Fibroblast of the conjunctiva (primary cell): ENCODE results near the gene GMPR.

Experiments used
- DNase-seq: peaks from one replicate; pipeline ENCODE4 v3.0.0-alpha.2; 2010; ENCODE audit warnings: low read depth

Gene GMPR

GRCh38 chr6:16302721-16303552 lies 64.5 kb downstream of the GMPR start:
- no peak for DNase-seq

- no peak for DNase-seq
Measured at GRCh38 chr6:16305246-16305725, 66.9 kb downstream of the GMPR start.

GRCh38 chr6:16305788-16306187 lies 67.4 kb downstream of the GMPR start:
- no peak for DNase-seq

- no peak for DNase-seq
Measured at GRCh38 chr6:16306334-16306733, 67.9 kb downstream of the GMPR start.

GRCh38 chr6:16311763-16312162 lies 73.4 kb downstream of the GMPR start:
- no peak for DNase-seq

- no peak for DNase-seq
Measured at GRCh38 chr6:16313732-16314131, 75.3 kb downstream of the GMPR start.

- no peak for DNase-seq
Measured at GRCh38 chr6:16314296-16314695, 75.9 kb downstream of the GMPR start.

- DNase-seq, result no peak
Measured at GRCh38 chr6:16316741-16317251, 78.4 kb downstream of the GMPR start.

GRCh38 chr6:16318538-16318937 lies 80.2 kb downstream of the GMPR start:
- DNase-seq, result no peak

- no peak for DNase-seq
Measured at GRCh38 chr6:16318953-16319720, 80.8 kb downstream of the GMPR start.

GRCh38 chr6:16319813-16320532 lies 81.6 kb downstream of the GMPR start:
- DNase-seq, result peak; percentile 84

GRCh38 chr6:16320533-16321340 lies 82.3 kb downstream of the GMPR start:
- DNase-seq, result no peak

GRCh38 chr6:16321341-16321710 lies 82.9 kb downstream of the GMPR start:
- no peak for DNase-seq

- DNase-seq, result no peak
Measured at GRCh38 chr6:16321826-16322225, 83.4 kb downstream of the GMPR start.

GRCh38 chr6:16322666-16323312 lies 84.4 kb downstream of the GMPR start:
- DNase-seq, result no peak

- DNase-seq, result no peak
Measured at GRCh38 chr6:16324184-16324583, 85.8 kb downstream of the GMPR start.

GRCh38 chr6:16324606-16325225 lies 86.3 kb downstream of the GMPR start:
- DNase-seq, result no peak

GRCh38 chr6:16326531-16326930 lies 88.1 kb downstream of the GMPR start:
- no peak for DNase-seq

- DNase-seq, result no peak
Measured at GRCh38 chr6:16326971-16327776, 88.8 kb downstream of the GMPR start.
